Sigmoid colon (tissue), 7 donors: ENCODE results near the gene ASTL. TPM values are rescaled to one million over a fixed set of nuclear protein-coding genes. Genes with fewer than 3 reads are reported as not detected.

ENCODE experiments used
- DNase-seq: peaks from one replicate; pipeline ENCODE4 v3.0.0-alpha.2; 2019
- H3K27ac ChIP-seq, 4 donors: fragments of 200-600 bp; sonication (generic); one replicate each; pipeline ENCODE4 v1.5.1; 2016 to 2019; ENCODE audit warnings: mild to moderate bottlenecking in 1 of 4
- H3K27me3 ChIP-seq, 3 donors: fragments of 200-600 bp; sonication (generic); one replicate each; pipeline ENCODE4 v1.5.1; 2019; ENCODE audit warnings: mild to moderate bottlenecking in 1 of 3
- H3K36me3 ChIP-seq, 4 donors: fragments of 200-600 bp; sonication (generic); one replicate each; pipeline ENCODE4 v1.5.1; 2016 to 2019
- H3K4me1 ChIP-seq, 4 donors: fragments of 200-600 bp; sonication (generic); one replicate each; pipeline ENCODE4 v1.5.1; 2017 to 2019
- H3K4me3 ChIP-seq, 4 donors: fragments of 200-600 bp; sonication (generic); one replicate each; pipeline ENCODE4 v1.5.1; 2017 to 2019; ENCODE audit warnings: mild to moderate bottlenecking in 2 of 4, moderate library complexity in 1 of 4
- H3K9me3 ChIP-seq, 4 donors: fragments of 200-600 bp in 3 of 4; sonication (generic) in 3 of 4; one replicate each; pipeline versions ENCODE4 v1.5.1 to v1.6.1; 2013 to 2019
- CTCF ChIP-seq, 4 experiments: fragments of 450-650 bp in 3 of 4; fragments of 200-600 bp in 1 of 4; IDR thresholded peaks; one replicate each; pipeline ENCODE4 v1.5.1; 2016 to 2019; ENCODE audit warnings: antibody characterized with exemption in 4 of 4, mild to moderate bottlenecking in 3 of 4, moderate library complexity in 2 of 4
- EP300 ChIP-seq, 4 donors: sonication (generic); formaldehyde crosslinking; IDR thresholded peaks; one replicate each; pipeline ENCODE4 v1.6.1; 2017; ENCODE audit warnings: antibody characterized with exemption in 4 of 4
- POLR2A ChIP-seq, 2 donors: fragments of 450-650 bp; IDR thresholded peaks; one replicate each; pipeline ENCODE4 v1.6.1; 2016; ENCODE audit warnings: antibody characterized with exemption in 2 of 2, mild to moderate bottlenecking in 2 of 2, moderate library complexity in 2 of 2
- POLR2AphosphoS5 ChIP-seq, 4 donors: sonication (generic); formaldehyde crosslinking; IDR thresholded peaks; one replicate each; pipeline ENCODE4 v1.6.1; 2017; ENCODE audit warnings: antibody characterized with exemption in 4 of 4
- WGBS, 2 donors: extraction: QIAGEN DNeasy Blood & Tissue Kit; methylation state at CpG; one replicate each; pipeline ENCODE4 v1.1.7; 2013; 5-methylcytosine and 5-hydroxymethylcytosine counted together
- intact Hi-C: fragments of 100-400 bp; cut with DNase I; formaldehyde crosslinking; loops from one replicate; pipeline ENCODE4 v1.15.1; 2023
- polyA plus RNA-seq, 3 donors: library from polyadenylated mRNA; stranded (reverse); fragments of 200-250 nt; gene quantifications; one replicate each; pipeline ENCODE4 v1.2.3, GENCODE V29; 2013
- total RNA-seq, 4 donors: library from RNA; depleted of rRNA; stranded (reverse); fragments of >200 nt; gene quantifications; one replicate each; pipeline ENCODE4 v1.1.0, GENCODE V29; 2016
- donor health status: healthy with polysubstance abuse.
- donor health status: Bipolar disorder and iron deficiency.
- donor health status: healthy.

ASTL gene
- total and polyA plus RNA-seq, 7 donors = 0.36 TPM; not detected in 6

GRCh38 chr2:96083989-96084857 lies 54.1 kb downstream of the ASTL start:
- intact Hi-C loops = no loop called here
- no peak overlapping the region for H3K27ac ChIP-seq
- H3K4me1 ChIP-seq = no peaks in the 10 kb centered on the region
- no peak overlapping the region for H3K4me3 ChIP-seq
- no peak for TF ChIP-seq CTCF (IDR thresholded peaks at IDR 0.05)
- no peak for TF ChIP-seq EP300 (IDR thresholded peaks at IDR 0.05)
- no peak for TF ChIP-seq POLR2A (IDR thresholded peaks at IDR 0.05)
- TF ChIP-seq POLR2AphosphoS5 (IDR thresholded peaks at IDR 0.05) = no peak
- no peaks in the 10 kb centered on the region for H3K36me3 ChIP-seq
- no peaks in the 10 kb centered on the region for H3K9me3 ChIP-seq
- WGBS, 2 donors = 89 to 90% methylated on average over 22 of the region's 22 CpGs
- H3K27me3 ChIP-seq = peaks cover 0 to 3% (median 0%) of the 10 kb centered on the region in 3 donors
- no peak for DNase-seq

- TF ChIP-seq POLR2A (IDR thresholded peaks at IDR 0.05) = no peak
- no peak for TF ChIP-seq CTCF (IDR thresholded peaks at IDR 0.05)
- TF ChIP-seq POLR2AphosphoS5 (IDR thresholded peaks at IDR 0.05) = no peak
- TF ChIP-seq EP300 (IDR thresholded peaks at IDR 0.05) = no peak
- WGBS, 2 donors = 81 to 87% methylated on average over 9 of the region's 9 CpGs
- Histone ChIP-seq H3K4me1 (no peaks in the 10 kb centered on the region), H3K4me3 (no peak overlapping the region), H3K27me3 (peaks cover 0 to 3% (median 0%) of the 10 kb centered on the region in 3 donors), H3K27ac (peak overlapping the region in 3 of 4 donors; percentile 1 to 23 (median 7)), H3K9me3 (no peaks in the 10 kb centered on the region), H3K36me3 (no peaks in the 10 kb centered on the region)
- DNase-seq = no peak
- intact Hi-C loops = no loop called here
Measured at GRCh38 chr2:96083064-96083939, 55.0 kb downstream of the ASTL start.

GRCh38 chr2:96082211-96083063 lies 55.9 kb downstream of the ASTL start:
- TF ChIP-seq EP300 (IDR thresholded peaks at IDR 0.05) (no peak), CTCF (IDR thresholded peaks at IDR 0.05) (no peak), POLR2A (IDR thresholded peaks at IDR 0.05) (no peak), POLR2AphosphoS5 (IDR thresholded peaks at IDR 0.05) (no peak)

GRCh38 chr2:96081042-96081441 lies 57.3 kb downstream of the ASTL start:
- Histone ChIP-seq H3K9me3 (peaks cover 0 to 6% (median 1%) of the 10 kb centered on the region in 4 donors), H3K4me1 (no peaks in the 10 kb centered on the region), H3K27ac (no peak overlapping the region), H3K4me3 (no peak overlapping the region), H3K27me3 (peaks cover 0 to 3% (median 0%) of the 10 kb centered on the region in 3 donors), H3K36me3 (no peaks in the 10 kb centered on the region)
- WGBS, 2 donors = 89 to 97% methylated on average over 2 of the region's 2 CpGs
- TF ChIP-seq POLR2AphosphoS5 (IDR thresholded peaks at IDR 0.05) = no peak
- TF ChIP-seq EP300 (IDR thresholded peaks at IDR 0.05) = no peak
- TF ChIP-seq CTCF (IDR thresholded peaks at IDR 0.05) = no peak
- no peak for TF ChIP-seq POLR2A (IDR thresholded peaks at IDR 0.05)
- intact Hi-C loops = no loop called here
- no peak for DNase-seq

More at GRCh38 chr2:96082211-96083063, 55.9 kb downstream of the ASTL start:
- no peaks in the 10 kb centered on the region for H3K36me3 ChIP-seq
- H3K4me3 ChIP-seq = no peak overlapping the region
- WGBS, 2 donors = 92 to 93% methylated on average over 14 of the region's 14 CpGs
- H3K4me1 ChIP-seq = no peaks in the 10 kb centered on the region
- peak overlapping the region in 1 of 4 donors; percentile 7 for H3K27ac ChIP-seq
- intact Hi-C loops = no loop called here
- H3K27me3 ChIP-seq = peaks cover 0 to 3% (median 0%) of the 10 kb centered on the region in 3 donors
- DNase-seq = no peak
- H3K9me3 ChIP-seq = no peaks in the 10 kb centered on the region
